Transverse colon (tissue), 4 donors: ENCODE measurements around the gene ASH1L. TPM values are rescaled to one million over a fixed set of nuclear protein-coding genes. Genes with fewer than 3 reads are reported as not detected.
A peak's percentile ranks its signal among the peaks of the same experiment; 100 is the strongest.

Source experiments
- DNase-seq: peaks from one replicate; pipeline ENCODE4 v3.0.0-alpha.2; 2019
- H3K27ac ChIP-seq, 4 donors: fragments of 200-600 bp; sonication (generic); 2 replicates each; pipeline ENCODE4 v1.5.1; 2016 to 2018; ENCODE audit warnings: inconsistent platforms in 4 of 4
- H3K27me3 ChIP-seq: fragments of 200-600 bp; sonication (generic); 2 replicates; pipeline ENCODE4 v1.5.1; 2017; ENCODE audit warnings: inconsistent platforms
- H3K36me3 ChIP-seq, 4 donors: fragments of 200-600 bp; sonication (generic); 2 replicates each; pipeline ENCODE4 v1.5.1; 2017 to 2019; ENCODE audit warnings: inconsistent platforms in 4 of 4
- H3K4me1 ChIP-seq, 4 donors: fragments of 200-600 bp; sonication (generic); 2 replicates each; pipeline ENCODE4 v1.5.1; 2017 to 2020; ENCODE audit warnings: inconsistent platforms in 4 of 4
- H3K4me3 ChIP-seq, 4 donors: fragments of 200-600 bp; sonication (generic); 1 replicate in 1 of 4; 2 replicates in 3 of 4; pipeline versions ENCODE4 v1.5.1 to v1.6.1; 2017 to 2019; ENCODE audit warnings: inconsistent platforms in 4 of 4
- H3K9me3 ChIP-seq, 2 donors: fragments of 200-600 bp; sonication (generic); 2 replicates each; pipeline ENCODE4 v1.5.1; 2017 to 2019; ENCODE audit warnings: inconsistent platforms in 2 of 2
- CTCF ChIP-seq, 5 experiments: fragments of 200-600 bp in 3 of 5; fragments of 450-650 bp in 2 of 5; sonication (generic) in 3 of 5; IDR thresholded peaks; 1 replicate in 2 of 5; 2 replicates in 3 of 5; pipeline ENCODE4 v1.5.1; 2016 to 2017; ENCODE audit warnings: antibody characterized with exemption in 5 of 5, inconsistent platforms in 3 of 5, mild to moderate bottlenecking in 2 of 5, moderate library complexity in 1 of 5
- EP300 ChIP-seq: sonication (generic); formaldehyde crosslinking; IDR thresholded peaks from one replicate; pipeline ENCODE4 v1.6.1; 2017; ENCODE audit warnings: antibody characterized with exemption, low read depth
- POLR2A ChIP-seq: fragments of 450-650 bp; IDR thresholded peaks from one replicate; pipeline ENCODE4 v1.6.1; 2016; ENCODE audit warnings: antibody characterized with exemption, mild to moderate bottlenecking, moderate library complexity
- POLR2AphosphoS5 ChIP-seq, 3 donors: sonication (generic); formaldehyde crosslinking; IDR thresholded peaks; one replicate each; pipeline ENCODE4 v1.6.1; 2016; ENCODE audit warnings: antibody characterized with exemption in 3 of 3
- WGBS, 2 donors: methylation state at CpG; one replicate each; pipeline ENCODE4 v1.1.5; 2018; ENCODE audit warnings: low coverage in 1 of 2; 5-methylcytosine and 5-hydroxymethylcytosine counted together
- in situ Hi-C, 4 donors: fragments of 200-750 bp; cut with MboI; loops; one replicate each; pipeline versions ENCODE4 v1.15.0 to v1.15.1; 2017; ENCODE audit warnings: low sequenced_read_pairs in 3 of 4, low pct_ligation_motif_present in 1 of 4, low pct_unique_long_range_greater_than_20kb in 1 of 4
- intact Hi-C: fragments of 100-400 bp; cut with DNase I; formaldehyde crosslinking; loops from one replicate; pipeline ENCODE4 v1.15.1; 2023; ENCODE audit warnings: low total_unique reads
- total RNA-seq, 4 donors: library from RNA; depleted of rRNA; stranded (reverse); fragments of >200 nt; gene quantifications; one replicate each; pipeline ENCODE4 v1.1.0, GENCODE V29; 2016

ASH1L gene
- total RNA-seq, 4 donors from 2014 or later = 47.4 to 206 (median 89.1) TPM

- Histone ChIP-seq H3K4me3 (peak overlapping the region; percentile 64 to 94 (median 80)), H3K4me1 (peaks cover 10 to 33% (median 20%) of the 10 kb centered on the region in 4 donors), H3K27ac (peak overlapping the region; percentile 91 to 94 (median 94)), H3K36me3 (no peaks in the 10 kb centered on the region), H3K9me3 (no peaks in the 10 kb centered on the region), H3K27me3 (no peaks in the 10 kb centered on the region)
- 0 to 9% methylated on average over 2 to 8 of the region's 11 CpGs for WGBS, 2 donors
- intact Hi-C loops = no loop called here
- TF ChIP-seq POLR2A = no peak
- in situ Hi-C loops = loop anchor here in 2 of 4 donors (10.0 kb wide), 1 partner anchor 55 kb away; the partner anchor contains the start of gene ENTREP3 (in 2 of the 2)
- DNase-seq = peak; percentile 49
Measured at GRCh38 chr1:155309423-155310021, 253.1 kb downstream of the ASH1L start.

- WGBS, 2 donors = 0% methylated on average over 51 of the region's 51 CpGs; no CpG with 5 or more reads in 1 of the 2 donors
- peaks cover 10 to 35% (median 20%) of the 10 kb centered on the region in 4 donors for H3K4me1 ChIP-seq
- intact Hi-C loops (no loop called here), in situ Hi-C loops (no loop called here)
- H3K4me3 ChIP-seq = peak within 1 kb of the TSS; percentile 64 to 94 (median 80)
- peak; percentile 99 for DNase-seq
- H3K36me3 ChIP-seq = no peaks in the 10 kb centered on the region
- H3K27me3 ChIP-seq = no peaks in the 10 kb centered on the region
- H3K27ac ChIP-seq = peak within 1 kb of the TSS; percentile 91 to 94 (median 94)
- H3K9me3 ChIP-seq = no peaks in the 10 kb centered on the region
- TF ChIP-seq POLR2AphosphoS5 (IDR thresholded peaks at IDR 0.05) (peak; percentile 87 to 94 (median 93)), POLR2A (peak; percentile 85), CTCF (IDR thresholded peaks at IDR 0.05) (peak in 3 of 5 experiments; percentile 23 to 63 (median 63)), EP300 (no peak)
Measured at GRCh38 chr1:155308493-155309422, 253.8 kb downstream of the ASH1L start, which contains the start of gene FDPS. FDPS (plus strand) TSS chr1:155308866; CDS start chr1:155309790, 924 bp downstream.

- no peaks in the 10 kb centered on the region for H3K9me3 ChIP-seq
- no peaks in the 10 kb centered on the region for H3K27me3 ChIP-seq
- TF ChIP-seq POLR2AphosphoS5 (IDR thresholded peaks at IDR 0.05) (no peak), POLR2A (no peak), CTCF (IDR thresholded peaks at IDR 0.05) (peak in 2 of 5 experiments; percentile 15 to 16), EP300 (no peak)
- 68 to 69% methylated on average over 4 to 6 of the region's 6 CpGs for WGBS, 2 donors
- no peaks in the 10 kb centered on the region for H3K36me3 ChIP-seq
- H3K27ac ChIP-seq = peak overlapping the region in 3 of 4 donors; percentile 91 to 94 (median 94)
- H3K4me3 ChIP-seq = no peak overlapping the region
- intact Hi-C loops (no loop called here), in situ Hi-C loops (no loop called here)
- H3K4me1 ChIP-seq = peaks cover 10 to 35% (median 20%) of the 10 kb centered on the region in 4 donors
- no peak for DNase-seq
Measured at GRCh38 chr1:155307247-155307740, 255.3 kb downstream of the ASH1L start.

GRCh38 chr1:155305881-155306391 lies 256.7 kb downstream of the ASH1L start:
- H3K27ac ChIP-seq = no peak overlapping the region
- in situ Hi-C loops (no loop called here), intact Hi-C loops (no loop called here)
- WGBS, 2 donors = 73% methylated on average over 7 of the region's 7 CpGs; no CpG with 5 or more reads in 1 of the 2 donors
- no peak for DNase-seq
- H3K36me3 ChIP-seq = no peaks in the 10 kb centered on the region
- no peak overlapping the region for H3K4me3 ChIP-seq
- H3K27me3 ChIP-seq = no peaks in the 10 kb centered on the region
- peaks cover 10 to 35% (median 20%) of the 10 kb centered on the region in 4 donors for H3K4me1 ChIP-seq
- H3K9me3 ChIP-seq = no peaks in the 10 kb centered on the region
- TF ChIP-seq CTCF (IDR thresholded peaks at IDR 0.05) (no peak), POLR2A (no peak), POLR2AphosphoS5 (IDR thresholded peaks at IDR 0.05) (no peak), EP300 (no peak)
